ENCODE measurements around the gene OLA1.

Gene OLA1

DNA sequence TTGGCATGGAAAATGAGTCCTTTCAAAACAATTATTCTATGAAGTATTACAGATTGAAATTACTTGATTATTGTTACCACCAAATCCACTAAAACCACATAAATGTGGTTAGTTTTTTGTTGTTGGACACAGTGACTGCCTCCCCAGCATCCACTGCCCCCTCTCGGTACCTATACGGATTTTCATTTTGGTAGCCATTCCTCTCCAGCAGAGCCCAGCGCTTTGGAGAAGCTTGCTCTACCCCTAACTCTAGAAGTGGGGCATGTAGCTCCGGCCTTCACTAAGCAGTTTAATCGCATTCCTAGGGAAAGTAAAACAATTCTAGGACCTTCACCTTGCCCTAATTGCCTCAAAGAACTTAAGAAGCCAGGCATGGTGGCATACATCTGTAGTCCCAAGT, 24.2 kb downstream of the OLA1 start:
- no peak for FAIRE-seq

DNA sequence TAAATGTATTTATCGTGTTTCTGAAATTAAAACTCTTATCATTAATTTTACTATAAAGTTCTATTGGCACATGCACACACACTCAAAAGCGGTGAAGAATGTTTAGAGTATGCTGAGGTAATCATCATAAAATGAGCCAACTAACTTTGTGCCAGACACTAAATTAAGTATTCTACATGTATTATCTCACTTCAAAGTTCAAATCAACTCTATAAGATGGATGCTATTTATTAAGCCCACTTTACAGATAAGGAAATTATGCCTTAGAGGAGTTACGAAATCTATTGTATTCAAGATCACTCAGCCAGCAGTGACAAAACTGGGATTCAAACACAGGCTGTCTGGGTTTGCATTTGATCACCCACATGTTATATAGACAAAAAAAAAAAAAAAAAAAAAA, 24.9 kb downstream of the OLA1 start:
- FAIRE-seq: no peak

DNA sequence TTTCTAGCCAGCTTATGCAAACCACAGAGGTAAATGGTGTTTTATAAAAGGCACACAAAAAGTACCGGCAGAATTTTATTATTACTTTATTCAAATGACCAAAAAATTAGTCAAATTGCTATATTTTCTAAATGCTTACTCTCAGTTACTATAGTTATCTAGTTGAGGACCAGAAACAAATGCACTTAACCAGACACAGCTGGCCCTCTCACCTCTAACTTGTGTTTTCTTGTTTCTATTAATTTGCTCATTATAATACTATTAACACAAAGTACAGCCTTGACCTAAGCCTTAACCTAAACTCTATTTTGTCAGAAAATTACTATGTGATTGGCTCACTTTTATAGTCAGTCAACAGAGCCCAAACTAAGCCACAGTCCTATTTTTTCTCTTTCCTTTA, 26.2 kb downstream of the OLA1 start:
- no peak for FAIRE-seq

DNA sequence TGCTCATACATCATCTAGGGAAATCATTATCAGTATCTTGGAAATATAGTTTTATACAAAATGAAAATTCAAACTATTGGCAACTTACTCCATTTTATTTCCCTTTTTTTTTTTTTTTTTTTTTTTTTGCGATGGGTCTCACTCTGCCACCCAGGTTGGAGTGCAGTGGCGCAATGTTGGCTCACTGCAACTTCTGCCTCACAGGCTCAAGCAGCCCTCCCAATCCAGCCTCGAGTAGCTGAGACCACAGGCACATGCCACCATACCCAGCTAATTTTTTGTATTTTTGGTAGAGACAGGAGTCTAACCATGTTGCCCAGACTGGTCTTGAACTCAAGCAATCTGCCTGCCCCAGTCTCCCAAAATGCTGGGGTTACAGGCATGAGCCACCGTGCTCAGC, 29.0 kb downstream of the OLA1 start:
- FAIRE-seq: no peak

DNA sequence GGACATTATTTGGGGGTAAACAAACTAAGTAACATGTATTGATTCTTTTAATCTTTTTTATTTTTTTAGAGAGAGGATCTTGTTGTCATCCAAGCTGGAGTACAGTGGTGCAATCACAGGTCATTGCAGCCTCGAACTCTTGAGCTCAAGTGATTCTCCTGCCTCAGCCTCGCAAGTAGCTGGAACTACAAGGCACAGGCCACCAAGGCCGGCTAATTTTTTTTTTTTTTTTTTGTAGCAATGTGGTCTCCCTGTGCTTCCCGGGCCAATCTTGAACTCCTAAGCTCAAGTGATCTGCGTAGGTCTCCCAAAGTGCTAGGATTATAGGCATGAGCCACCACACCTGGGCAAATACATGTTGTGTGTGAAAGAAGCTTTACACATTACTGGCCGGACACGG, 29.6 kb downstream of the OLA1 start:
- no peak for FAIRE-seq

DNA sequence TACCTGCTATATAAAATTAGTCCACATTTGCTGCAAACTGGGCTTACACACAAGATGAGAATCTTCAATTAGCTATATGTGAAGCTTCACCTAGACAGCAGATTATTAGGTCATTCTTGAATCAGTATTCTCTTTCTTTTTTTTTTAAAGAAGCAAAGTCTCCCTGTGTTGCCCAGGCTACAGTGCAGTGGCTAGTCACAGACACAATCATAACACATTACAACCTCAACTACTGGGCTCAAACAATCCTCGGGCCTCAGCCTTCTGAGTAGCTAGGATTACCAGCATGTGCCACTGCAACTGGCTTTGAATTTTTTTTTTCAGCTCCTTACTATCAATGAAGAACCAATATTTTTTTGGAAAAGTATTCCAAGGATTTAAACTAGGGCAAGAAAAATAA, 30.5 kb downstream of the OLA1 start:
- FAIRE-seq: peak; percentile 36

DNA sequence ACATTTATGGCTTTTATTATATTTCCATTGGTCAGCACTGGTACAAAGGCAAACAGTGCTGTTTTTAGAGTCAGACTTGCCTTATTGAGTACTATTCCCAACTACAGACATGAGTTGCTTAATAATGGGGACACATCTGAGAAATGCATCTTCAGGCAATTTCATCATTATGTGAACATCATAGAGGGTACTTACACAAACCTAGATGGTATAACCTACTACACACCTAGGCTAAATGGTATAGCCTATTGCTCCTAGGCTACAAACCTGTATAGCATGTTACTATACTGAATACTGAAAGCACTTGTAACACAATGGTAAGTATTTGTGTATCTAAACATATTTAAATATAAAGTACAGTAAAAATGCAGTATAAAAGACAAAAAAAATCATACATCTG, 36.4 kb downstream of the OLA1 start:
- peak; percentile 85 for FAIRE-seq

DNA sequence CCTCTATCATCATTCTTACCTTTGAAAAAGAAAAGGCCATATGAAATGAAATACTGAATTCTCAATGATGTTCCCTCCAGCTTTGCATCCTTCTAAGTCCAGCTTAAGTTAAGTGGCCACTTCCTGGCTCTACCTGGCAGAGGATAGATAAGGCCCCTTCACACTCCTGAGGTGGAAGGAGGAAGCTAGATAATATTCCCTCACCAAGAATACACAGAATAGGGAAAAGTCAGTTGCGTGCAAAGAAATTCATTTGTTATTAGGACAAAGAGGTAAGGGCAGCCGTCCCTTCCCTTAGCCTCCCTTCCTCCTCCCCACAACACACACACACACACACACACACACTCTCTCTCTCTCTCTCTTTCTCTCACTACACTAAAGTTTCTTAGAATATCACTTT, 37.5 kb downstream of the OLA1 start:
- FAIRE-seq: no peak

DNA sequence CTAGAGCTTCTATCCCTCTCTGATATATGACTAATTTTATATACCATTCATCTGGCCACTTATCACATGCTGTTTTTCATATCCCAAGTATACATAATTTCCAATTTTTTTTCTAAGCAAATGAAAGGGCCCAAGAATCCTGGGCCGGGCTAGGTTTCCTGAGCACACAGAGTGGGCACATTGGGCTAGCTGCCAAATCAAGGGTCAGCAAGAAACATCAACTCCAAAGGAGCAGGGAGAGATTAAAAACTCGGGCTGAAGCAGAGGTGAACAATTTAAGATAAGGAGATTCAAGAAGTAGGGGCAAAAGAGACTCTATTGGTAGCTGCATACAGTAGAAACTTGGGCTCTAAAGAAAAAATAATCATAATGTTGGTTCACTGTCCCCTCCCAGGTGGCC, 39.0 kb downstream of the OLA1 start:
- FAIRE-seq: no peak

DNA sequence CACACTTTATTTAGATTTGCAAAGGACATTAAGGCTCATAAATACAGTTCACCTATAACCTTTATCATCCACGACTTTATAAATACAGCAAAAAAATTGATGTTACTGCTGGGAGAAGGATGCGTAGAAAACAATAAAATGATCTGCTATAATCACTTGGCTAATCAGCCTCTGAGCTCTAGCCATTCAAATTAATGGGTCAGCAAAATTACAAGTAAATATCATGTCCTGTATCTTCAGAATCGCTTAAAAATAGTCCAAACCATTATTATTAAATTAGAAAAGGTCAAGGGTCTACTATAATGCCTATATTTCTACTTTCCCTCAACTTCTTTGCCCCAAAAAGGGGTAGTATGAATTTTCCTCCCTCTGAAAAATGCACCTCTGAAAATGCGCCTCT, 40.3 kb downstream of the OLA1 start:
- no peak for FAIRE-seq

DNA sequence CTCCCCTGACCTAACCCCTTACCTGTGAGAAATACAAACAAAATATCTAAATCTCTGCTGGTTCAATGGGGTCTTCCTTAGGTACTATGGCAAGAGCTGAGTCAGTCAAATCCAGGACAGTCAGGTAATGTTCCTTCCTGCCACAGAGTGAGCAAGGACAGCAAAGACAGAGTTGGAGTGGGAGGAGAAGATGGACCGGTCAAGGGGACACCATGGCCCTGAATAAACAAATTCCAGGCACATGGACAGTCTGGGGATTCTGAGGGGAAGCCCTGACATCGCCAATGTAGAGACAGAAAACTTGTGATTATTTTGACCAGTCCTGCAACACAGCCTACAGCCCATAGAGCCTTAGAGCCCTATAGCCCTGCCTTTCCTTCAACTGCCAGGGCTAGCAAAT, 42.8 kb downstream of the OLA1 start:
- no peak for FAIRE-seq

DNA sequence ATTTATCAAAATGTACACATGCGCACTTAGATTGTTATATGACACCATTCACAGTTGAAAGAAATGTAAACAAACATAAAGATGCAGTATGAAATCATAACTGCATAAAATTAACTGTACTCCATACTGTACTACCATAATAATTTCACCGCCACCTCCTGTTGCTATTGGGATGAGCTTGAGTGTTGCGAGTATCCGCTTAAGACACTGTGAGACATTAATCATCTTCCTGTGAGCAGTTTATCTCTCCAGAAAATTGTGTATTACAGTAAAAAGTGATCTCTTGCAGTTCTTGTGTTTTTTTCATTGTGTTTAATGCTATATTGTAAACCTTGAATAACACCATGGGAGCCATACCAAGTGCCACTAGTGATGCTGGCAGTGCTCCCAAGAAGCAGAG, 46.1 kb downstream of the OLA1 start:
- no peak for FAIRE-seq

DNA sequence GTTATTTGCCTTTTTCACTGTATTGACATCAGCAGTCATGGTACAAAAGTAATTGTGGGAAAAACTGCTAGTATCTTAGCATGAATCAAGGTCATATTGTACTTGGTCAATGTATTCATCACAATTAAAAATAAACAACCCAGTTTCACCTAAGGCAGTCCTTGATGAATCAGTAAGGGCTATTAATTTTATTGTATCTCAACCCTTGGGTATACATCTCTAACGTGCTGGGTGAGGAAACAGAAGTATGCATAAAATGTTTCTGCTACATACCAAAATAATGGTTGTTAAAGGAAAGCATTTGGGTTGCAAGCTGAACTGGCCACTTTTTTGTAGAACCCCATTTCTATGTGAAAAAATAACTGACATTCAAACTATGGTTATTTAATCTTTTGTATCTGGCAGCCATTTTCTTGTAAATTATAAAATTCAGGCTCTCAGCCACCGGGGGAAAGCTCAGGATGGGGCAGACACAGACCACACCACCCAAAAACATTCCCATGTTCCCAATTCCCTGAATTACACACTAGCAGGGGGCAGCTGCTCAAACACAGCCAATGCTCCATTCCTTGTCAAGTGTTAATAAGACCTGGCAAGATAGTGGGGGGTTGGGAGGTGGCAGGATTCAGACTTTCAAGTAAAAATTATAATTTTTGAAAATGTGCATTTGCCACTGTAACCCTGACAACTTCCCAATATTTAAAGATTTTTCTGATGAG, 49.3 kb downstream of the OLA1 start:
- FAIRE-seq: no peak

DNA sequence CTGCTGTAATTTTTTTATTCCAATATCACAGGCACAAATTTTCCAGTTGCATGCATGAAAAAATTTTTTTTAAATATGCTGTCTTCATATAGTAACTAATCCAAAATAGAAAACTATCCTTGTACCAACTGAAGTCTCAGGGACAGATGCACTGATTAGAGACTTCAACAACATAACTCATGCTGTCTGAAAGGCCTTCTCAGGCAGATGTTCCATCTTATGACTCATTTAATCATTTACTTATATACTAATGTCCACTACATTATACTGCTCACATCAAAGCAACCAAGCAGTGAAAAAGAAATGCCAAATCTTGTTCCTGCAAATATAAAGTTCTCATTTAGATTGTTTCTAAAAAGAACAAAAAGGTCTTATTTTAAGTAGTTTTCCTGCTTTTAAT, 53.1 kb downstream of the OLA1 start:
- FAIRE-seq: peak; percentile 90

DNA sequence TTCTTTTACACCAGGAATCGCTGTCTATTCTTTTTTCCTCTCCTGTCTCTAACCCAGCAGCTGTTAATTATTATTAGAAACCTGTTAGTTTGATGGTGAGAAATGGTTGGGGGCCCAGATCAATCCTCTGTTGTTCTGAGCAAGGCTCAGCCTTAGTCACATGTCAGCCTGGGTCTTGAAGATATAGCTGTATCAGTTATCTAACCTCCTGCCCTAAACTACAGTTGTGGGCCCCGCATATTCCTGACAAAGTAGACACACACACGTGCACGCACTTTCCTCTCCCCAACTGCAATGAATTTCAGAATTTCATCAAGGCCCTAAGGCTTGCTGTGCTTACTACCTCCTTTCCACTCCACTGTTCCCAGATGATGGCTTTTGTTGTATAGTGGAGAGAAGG, 54.6 kb downstream of the OLA1 start:
- no peak for FAIRE-seq

DNA sequence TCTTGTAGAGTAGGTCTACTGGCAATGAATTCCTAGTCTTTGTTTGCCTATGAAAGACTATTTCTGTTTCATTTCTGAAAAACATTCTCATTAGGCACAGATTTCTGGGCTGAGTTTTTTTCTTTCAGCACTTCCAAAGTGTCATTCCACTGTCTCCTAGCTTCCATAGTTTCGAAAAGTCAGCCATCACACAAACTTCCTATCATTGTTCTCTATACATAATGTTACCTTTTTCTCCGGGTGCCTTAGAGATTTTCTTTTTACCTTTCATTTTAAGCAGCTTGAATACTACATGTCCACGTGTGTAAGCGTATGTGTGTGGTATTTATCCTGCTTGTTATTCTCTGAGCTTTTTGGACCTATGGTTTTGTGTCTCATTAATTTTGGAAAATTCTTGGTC, 55.7 kb downstream of the OLA1 start:
- FAIRE-seq: no peak

DNA sequence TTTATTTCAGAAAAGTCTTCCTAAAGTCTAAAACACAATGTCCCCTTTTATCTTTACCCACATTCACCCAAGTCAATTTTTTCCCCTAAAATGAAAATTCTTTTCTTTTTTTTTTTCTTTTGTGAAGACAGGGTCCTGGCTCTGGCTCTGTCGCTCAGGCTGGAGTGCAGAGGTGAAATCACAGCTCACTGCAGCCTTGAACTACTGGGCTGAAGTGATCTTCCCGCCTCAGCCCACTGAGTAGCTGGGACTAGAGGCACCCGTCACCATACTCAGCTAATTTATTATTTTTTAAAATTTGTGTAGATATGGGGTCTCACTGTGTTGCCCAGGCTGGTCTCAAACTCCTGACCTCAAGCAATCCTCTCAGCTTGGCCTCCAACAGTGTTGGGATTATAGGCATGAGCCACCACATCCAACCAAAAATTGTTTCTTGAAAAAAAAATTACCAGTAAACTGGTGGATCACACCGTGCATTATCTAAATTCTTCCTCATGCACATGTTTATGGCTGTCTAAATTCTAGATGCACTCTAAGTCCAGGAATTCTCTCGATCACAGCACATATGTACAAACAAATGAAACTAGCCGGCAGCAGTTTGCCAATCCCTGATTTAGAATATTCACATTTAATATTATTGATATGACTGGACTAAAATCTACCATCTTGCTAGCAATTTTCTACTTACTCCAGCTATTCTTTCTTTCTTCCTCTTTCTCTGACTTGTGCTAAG, 56.8 kb downstream of the OLA1 start:
- FAIRE-seq: no peak

DNA sequence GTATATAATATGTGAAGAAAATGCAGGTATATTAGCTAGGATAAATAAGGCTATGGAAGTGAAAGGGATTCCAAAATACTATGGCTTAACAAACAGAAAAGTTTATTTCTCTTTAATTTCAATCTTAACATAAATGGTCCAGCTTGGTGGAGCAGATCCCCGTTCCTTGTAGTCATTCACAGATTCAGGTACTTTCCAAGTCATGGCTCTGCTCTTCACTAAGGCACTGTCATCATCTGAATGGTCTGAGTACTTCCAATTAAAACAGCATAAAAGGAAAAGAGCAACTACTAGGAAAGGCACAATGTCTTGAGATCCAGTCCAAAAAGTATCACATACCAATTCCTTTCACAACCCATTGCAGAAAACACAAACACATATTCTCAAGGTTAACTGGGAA, 63.4 kb downstream of the OLA1 start:
- FAIRE-seq: no peak

DNA sequence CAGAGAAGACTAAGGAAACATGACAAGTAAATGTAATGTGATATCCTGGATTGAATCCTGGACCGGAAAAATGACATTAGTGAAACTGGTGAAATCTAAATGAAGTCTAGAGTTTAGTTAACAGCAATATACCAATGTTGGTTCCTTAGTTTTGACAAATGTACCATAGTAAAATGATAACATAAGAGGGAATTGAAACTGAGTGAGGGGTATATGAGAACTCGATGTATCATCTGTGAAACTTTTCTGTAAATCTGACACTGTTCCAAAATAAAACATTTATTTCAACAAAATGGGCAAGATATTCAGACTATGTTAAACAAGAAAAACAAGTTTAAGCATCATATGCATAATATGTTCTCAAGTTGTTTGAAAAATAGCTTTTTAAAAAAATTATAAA, 63.8 kb downstream of the OLA1 start:
- no peak for FAIRE-seq

DNA sequence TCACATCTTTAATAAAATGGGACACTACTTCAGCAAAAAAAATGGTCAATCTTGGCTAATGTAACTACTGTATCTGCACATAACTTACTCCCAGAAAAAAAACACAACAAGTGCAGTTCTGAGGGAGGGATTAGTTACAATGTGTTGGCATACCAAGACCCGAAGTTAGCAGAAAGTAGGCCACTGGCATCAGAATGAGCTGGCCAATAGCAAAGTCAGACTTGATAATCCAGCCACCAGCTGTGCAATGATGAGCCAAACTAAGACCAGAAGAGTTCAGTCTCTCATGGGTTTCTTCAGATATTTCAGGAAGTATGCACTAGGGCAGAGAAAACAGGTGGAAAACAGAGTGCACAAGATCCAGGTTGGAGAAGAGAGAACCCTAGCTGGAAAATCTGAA, 65.3 kb downstream of the OLA1 start:
- FAIRE-seq: no peak

DNA sequence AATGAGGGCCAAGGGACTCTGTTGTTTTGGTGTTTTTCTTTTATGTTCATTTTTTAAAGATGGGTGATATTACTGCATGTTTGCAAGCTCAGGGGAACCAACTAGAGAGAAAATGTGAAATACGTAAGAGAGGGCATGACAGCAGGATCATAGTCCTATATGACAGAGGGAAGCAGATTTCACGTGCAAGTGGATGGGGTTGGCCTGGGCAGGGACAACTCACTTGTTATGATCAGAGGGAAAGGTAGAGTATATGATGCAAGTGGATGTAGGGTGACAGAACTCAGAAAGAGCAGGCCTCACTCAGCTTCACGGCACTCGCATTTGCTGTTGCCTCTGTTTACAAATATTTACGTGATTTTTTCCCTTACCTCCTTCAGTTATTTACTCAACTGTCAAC, 67.0 kb downstream of the OLA1 start:
- FAIRE-seq: no peak

DNA sequence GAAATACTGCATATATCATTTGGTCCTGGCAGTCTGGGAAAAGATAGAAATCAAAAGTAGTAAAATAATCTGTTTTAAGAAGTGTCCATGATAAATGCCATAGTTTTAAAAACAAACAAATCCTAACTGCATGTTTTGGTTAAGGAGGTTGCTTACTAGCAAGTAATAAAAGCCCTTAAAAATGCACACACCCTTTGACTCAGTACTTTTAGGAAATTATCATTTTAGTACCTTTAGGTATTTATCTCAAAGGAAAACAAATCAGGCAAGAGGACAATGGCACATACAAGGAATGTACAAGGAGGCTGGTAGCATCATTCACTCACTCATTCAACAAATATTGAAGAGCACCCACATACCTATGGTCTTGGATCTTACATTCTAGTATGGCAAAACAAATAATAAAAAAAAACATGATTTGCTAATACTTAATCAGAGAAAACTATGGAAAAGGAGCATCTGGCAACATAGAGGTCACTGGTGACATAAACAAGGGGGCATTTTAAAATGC, 67.6 kb downstream of the OLA1 start:
- no peak for FAIRE-seq

DNA sequence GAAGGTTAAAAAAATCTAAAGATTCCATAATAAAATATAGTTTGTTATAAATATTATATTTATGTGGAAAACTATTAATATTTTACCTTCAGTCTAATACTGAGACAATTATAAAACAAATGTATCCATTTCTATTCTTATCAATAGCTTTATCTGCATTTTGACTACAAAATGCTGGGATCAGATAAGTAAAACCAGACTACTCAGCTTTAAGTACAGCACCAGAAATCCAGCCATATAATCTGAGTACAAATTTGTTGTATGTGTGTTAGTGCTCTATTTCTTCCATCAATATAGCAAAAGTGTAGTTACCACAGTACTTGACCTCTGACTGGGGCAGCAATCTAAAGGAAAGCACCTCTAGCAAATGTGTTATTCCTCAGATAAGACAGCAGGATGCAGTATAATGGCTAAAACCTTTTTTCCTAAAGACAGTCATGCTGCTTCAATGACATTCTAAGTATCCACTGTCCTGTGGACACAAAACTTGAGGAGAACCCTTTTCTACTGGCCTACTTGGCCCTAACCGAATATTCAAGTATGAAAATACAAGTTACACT, 68.1 kb downstream of the OLA1 start:
- FAIRE-seq: peak; percentile 73

DNA sequence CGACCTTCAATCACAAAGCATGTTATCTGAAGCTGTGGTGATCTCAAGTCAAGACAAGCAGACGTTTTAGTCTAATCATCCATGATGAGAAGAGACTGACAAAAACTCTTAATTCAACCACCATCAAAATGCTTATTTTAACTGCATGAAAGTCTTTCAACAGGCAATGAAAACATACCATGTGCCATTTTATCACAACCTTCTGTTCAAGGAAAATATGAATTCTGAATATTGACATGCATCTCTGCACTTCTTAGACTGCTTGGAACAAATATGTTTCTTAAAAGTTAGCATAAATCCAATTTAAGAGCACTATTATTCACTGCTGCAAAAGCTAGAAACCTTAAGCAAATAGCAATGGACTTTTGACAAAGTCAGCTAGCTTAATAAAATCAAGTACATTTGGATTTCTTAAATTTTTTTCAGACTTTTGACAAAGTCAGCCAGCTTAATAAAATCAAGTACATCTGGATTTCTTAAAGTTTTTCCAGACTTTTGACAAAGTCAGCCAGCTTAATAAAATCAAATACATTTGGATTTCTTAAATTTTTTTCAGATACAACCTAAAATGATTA, 70.9 kb downstream of the OLA1 start:
- FAIRE-seq: peak; percentile 82
